ENCODE measurements around the gene RXRA. TPM values are rescaled to one million over a fixed set of nuclear protein-coding genes. Genes with fewer than 3 reads are reported as not detected.

The RXRA gene
- total and polyA plus RNA-seq, 3 experiments from 2014 or later, result 2.1 to 10.0 (median 9.9) TPM

GRCh38 chr9:134477342-134477925 is 151.2 kb downstream of the RXRA start:
- Mint-ChIP-seq H3K4me3 (no peak overlapping the region), H3K9me3 (no peaks in the 10 kb centered on the region), H3K36me3 (no peaks in the 10 kb centered on the region), H3K27me3 (peaks cover 0 to 2% of the 10 kb centered on the region in 2 donors), H3K27ac (no peak overlapping the region), H3K4me1 (no peaks in the 10 kb centered on the region)
- POLR2A ChIA-PET, result no interaction called here
- H3K27ac ChIP-seq (ENCODE audit: low read depth, low read length), result no peak overlapping the region
- H3K27me3 ChIP-seq (ENCODE audit: insufficient read depth, low read length, poor library complexity, severe bottlenecking), result no peaks in the 10 kb centered on the region
- peaks cover 15% of the 10 kb centered on the region for H3K4me1 ChIP-seq (ENCODE audit: insufficient read depth, low read length)
- CTCF ChIA-PET, result no interaction called here
- DNase-seq, result no peak
- H3K36me3 ChIP-seq (ENCODE audit: insufficient read depth, low read length), result no peaks in the 10 kb centered on the region
- no peak overlapping the region for H3K4me3 ChIP-seq (ENCODE audit: low read length)
- H3K9me3 ChIP-seq (ENCODE audit: low read length), result no peaks in the 10 kb centered on the region

- DNase-seq, result no peak
- H3K4me3 Mint-ChIP-seq, result no peak overlapping the region
- no peaks in the 10 kb centered on the region for H3K36me3 Mint-ChIP-seq
- H3K4me1 Mint-ChIP-seq, result no peaks in the 10 kb centered on the region
- H3K27me3 ChIP-seq (ENCODE audit: insufficient read depth, low read length, poor library complexity, severe bottlenecking), result no peaks in the 10 kb centered on the region
- H3K27ac ChIP-seq (ENCODE audit: low read depth, low read length), result no peak overlapping the region
- peaks cover 15% of the 10 kb centered on the region for H3K4me1 ChIP-seq (ENCODE audit: insufficient read depth, low read length)
- no peak overlapping the region for H3K27ac Mint-ChIP-seq
- peaks cover 0 to 2% of the 10 kb centered on the region in 2 donors for H3K27me3 Mint-ChIP-seq
- no peaks in the 10 kb centered on the region for H3K36me3 ChIP-seq (ENCODE audit: insufficient read depth, low read length)
- no peaks in the 10 kb centered on the region for H3K9me3 ChIP-seq (ENCODE audit: low read length)
- H3K9me3 Mint-ChIP-seq, result no peaks in the 10 kb centered on the region
- CTCF ChIA-PET, result no interaction called here
- POLR2A ChIA-PET, result no interaction called here
- H3K4me3 ChIP-seq (ENCODE audit: low read length), result no peak overlapping the region
Measured at GRCh38 chr9:134477927-134478326, 151.7 kb downstream of the RXRA start.

GRCh38 chr9:134481762-134482161 is 155.5 kb downstream of the RXRA start:
- CTCF ChIA-PET, result no interaction called here
- no peaks in the 10 kb centered on the region for H3K36me3 ChIP-seq (ENCODE audit: insufficient read depth, low read length)
- no peaks in the 10 kb centered on the region for H3K36me3 Mint-ChIP-seq
- peaks cover 4% of the 10 kb centered on the region for H3K4me1 ChIP-seq (ENCODE audit: insufficient read depth, low read length)
- POLR2A ChIA-PET, result no interaction called here
- no peak overlapping the region for H3K27ac Mint-ChIP-seq
- no peaks in the 10 kb centered on the region for H3K9me3 Mint-ChIP-seq
- DNase-seq, result no peak
- no peak overlapping the region for H3K4me3 ChIP-seq (ENCODE audit: low read length)
- no peaks in the 10 kb centered on the region for H3K9me3 ChIP-seq (ENCODE audit: low read length)
- no peaks in the 10 kb centered on the region for H3K27me3 ChIP-seq (ENCODE audit: insufficient read depth, low read length, poor library complexity, severe bottlenecking)
- no peak overlapping the region for H3K4me3 Mint-ChIP-seq
- no peaks in the 10 kb centered on the region for H3K4me1 Mint-ChIP-seq
- no peak overlapping the region for H3K27ac ChIP-seq (ENCODE audit: low read depth, low read length)
- peaks cover 2 to 3% of the 10 kb centered on the region in 2 donors for H3K27me3 Mint-ChIP-seq

GRCh38 chr9:134482226-134482625 is 156.0 kb downstream of the RXRA start:
- Histone ChIP-seq H3K4me1 (ENCODE audit: insufficient read depth, low read length) (no peaks in the 10 kb centered on the region), H3K27me3 (ENCODE audit: insufficient read depth, low read length, poor library complexity, severe bottlenecking) (no peaks in the 10 kb centered on the region), H3K4me3 (ENCODE audit: low read length) (no peak overlapping the region), H3K9me3 (ENCODE audit: low read length) (no peaks in the 10 kb centered on the region), H3K36me3 (ENCODE audit: insufficient read depth, low read length) (no peaks in the 10 kb centered on the region), H3K27ac (ENCODE audit: low read depth, low read length) (no peak overlapping the region)
- H3K36me3 Mint-ChIP-seq, result no peaks in the 10 kb centered on the region
- no peak overlapping the region for H3K4me3 Mint-ChIP-seq
- ChIA-PET POLR2A (no interaction called here), CTCF (no interaction called here)
- no peak for DNase-seq
- peaks cover 2 to 3% of the 10 kb centered on the region in 2 donors for H3K27me3 Mint-ChIP-seq
- H3K27ac Mint-ChIP-seq, result no peak overlapping the region
- H3K4me1 Mint-ChIP-seq, result no peaks in the 10 kb centered on the region
- H3K9me3 Mint-ChIP-seq, result no peaks in the 10 kb centered on the region

GRCh38 chr9:134483361-134484184 is 157.3 kb downstream of the RXRA start:
- Histone ChIP-seq H3K4me3 (ENCODE audit: low read length) (no peak overlapping the region), H3K4me1 (ENCODE audit: insufficient read depth, low read length) (no peaks in the 10 kb centered on the region), H3K9me3 (ENCODE audit: low read length) (no peaks in the 10 kb centered on the region), H3K27me3 (ENCODE audit: insufficient read depth, low read length, poor library complexity, severe bottlenecking) (no peaks in the 10 kb centered on the region), H3K27ac (ENCODE audit: low read depth, low read length) (no peak overlapping the region), H3K36me3 (ENCODE audit: insufficient read depth, low read length) (no peaks in the 10 kb centered on the region)
- H3K4me3 Mint-ChIP-seq, result no peak overlapping the region
- no peak overlapping the region for H3K27ac Mint-ChIP-seq
- H3K36me3 Mint-ChIP-seq, result no peaks in the 10 kb centered on the region
- no peaks in the 10 kb centered on the region for H3K4me1 Mint-ChIP-seq
- CTCF ChIA-PET, result no interaction called here
- no peaks in the 10 kb centered on the region for H3K9me3 Mint-ChIP-seq
- POLR2A ChIA-PET, result no interaction called here
- peaks cover 2 to 5% of the 10 kb centered on the region in 2 donors for H3K27me3 Mint-ChIP-seq
- peak in 1 of 5 donors; percentile 39 for DNase-seq

GRCh38 chr9:134484479-134484878 is 158.2 kb downstream of the RXRA start:
- Mint-ChIP-seq H3K4me1 (no peaks in the 10 kb centered on the region), H3K4me3 (no peak overlapping the region), H3K9me3 (peaks cover 0 to 3% (median 0%) of the 10 kb centered on the region in 5 donors), H3K27ac (peak overlapping the region in 1 of 8 donors; percentile 16), H3K36me3 (no peaks in the 10 kb centered on the region), H3K27me3 (peaks cover 4 to 10% of the 10 kb centered on the region in 2 donors)
- Histone ChIP-seq H3K9me3 (ENCODE audit: low read length) (no peaks in the 10 kb centered on the region), H3K4me3 (ENCODE audit: low read length) (no peak overlapping the region), H3K36me3 (ENCODE audit: insufficient read depth, low read length) (no peaks in the 10 kb centered on the region), H3K27ac (ENCODE audit: low read depth, low read length) (no peak overlapping the region), H3K27me3 (ENCODE audit: insufficient read depth, low read length, poor library complexity, severe bottlenecking) (no peaks in the 10 kb centered on the region), H3K4me1 (ENCODE audit: insufficient read depth, low read length) (no peaks in the 10 kb centered on the region)
- ChIA-PET CTCF (no interaction called here), POLR2A (no interaction called here)
- no peak for DNase-seq

- no peaks in the 10 kb centered on the region for H3K36me3 ChIP-seq (ENCODE audit: insufficient read depth, low read length)
- ChIA-PET CTCF (no interaction called here), POLR2A (no interaction called here)
- Mint-ChIP-seq H3K27ac (no peak overlapping the region), H3K9me3 (peaks cover 0 to 3% (median 0%) of the 10 kb centered on the region in 5 donors), H3K4me1 (no peaks in the 10 kb centered on the region), H3K27me3 (peaks cover 2 to 18% of the 10 kb centered on the region in 2 donors), H3K36me3 (no peaks in the 10 kb centered on the region), H3K4me3 (no peak overlapping the region)
- no peaks in the 10 kb centered on the region for H3K9me3 ChIP-seq (ENCODE audit: low read length)
- no peaks in the 10 kb centered on the region for H3K27me3 ChIP-seq (ENCODE audit: insufficient read depth, low read length, poor library complexity, severe bottlenecking)
- H3K27ac ChIP-seq (ENCODE audit: low read depth, low read length), result no peak overlapping the region
- no peak overlapping the region for H3K4me3 ChIP-seq (ENCODE audit: low read length)
- no peaks in the 10 kb centered on the region for H3K4me1 ChIP-seq (ENCODE audit: insufficient read depth, low read length)
- DNase-seq, result no peak
Measured at GRCh38 chr9:134485653-134486052, 159.4 kb downstream of the RXRA start.

- H3K27me3 ChIP-seq (ENCODE audit: insufficient read depth, low read length, poor library complexity, severe bottlenecking), result no peaks in the 10 kb centered on the region
- POLR2A ChIA-PET, result no interaction called here
- H3K4me1 Mint-ChIP-seq, result no peaks in the 10 kb centered on the region
- CTCF ChIA-PET, result no interaction called here
- H3K27ac ChIP-seq (ENCODE audit: low read depth, low read length), result no peak overlapping the region
- H3K4me1 ChIP-seq (ENCODE audit: insufficient read depth, low read length), result no peaks in the 10 kb centered on the region
- H3K9me3 ChIP-seq (ENCODE audit: low read length), result no peaks in the 10 kb centered on the region
- H3K36me3 ChIP-seq (ENCODE audit: insufficient read depth, low read length), result no peaks in the 10 kb centered on the region
- peaks cover 0 to 3% (median 0%) of the 10 kb centered on the region in 5 donors for H3K9me3 Mint-ChIP-seq
- H3K36me3 Mint-ChIP-seq, result no peaks in the 10 kb centered on the region
- no peak overlapping the region for H3K4me3 Mint-ChIP-seq
- no peak overlapping the region for H3K4me3 ChIP-seq (ENCODE audit: low read length)
- peaks cover 2 to 18% of the 10 kb centered on the region in 2 donors for H3K27me3 Mint-ChIP-seq
- DNase-seq, result peak in 1 of 5 donors; percentile 25
- no peak overlapping the region for H3K27ac Mint-ChIP-seq
Measured at GRCh38 chr9:134486143-134486591, 159.9 kb downstream of the RXRA start.

All from CD8-positive, alpha-beta memory T cell (primary cell).